CD14-positive monocyte (primary cell): ENCODE measurements around the gene ADGRG1. TPM values are rescaled to one million over a fixed set of nuclear protein-coding genes. Genes with fewer than 3 reads are reported as not detected.

Experiments
- DNase-seq, 3 donors: peaks; one replicate each; pipeline ENCODE4 v3.0.0-alpha.2; 2011 to 2022
- H2AFZ ChIP-seq: 2 replicates; pipeline ENCODE4 v1.6.0; 2012; ENCODE audit warnings: mild to moderate bottlenecking, low read depth, low read length, inconsistent platforms; ENCODE audit not compliant: insufficient read depth, poor library complexity, severe bottlenecking
- H3K27ac ChIP-seq, 2 donors: 1 replicate in 1 of 2; 2 replicates in 1 of 2; pipeline ENCODE4 v1.5.1; 2012 to 2013; ENCODE audit warnings: low read length in 2 of 2, control low read depth in 1 of 2, inconsistent platforms in 1 of 2, low read depth in 1 of 2, mild to moderate bottlenecking in 1 of 2
- H3K27me3 ChIP-seq, 2 donors: one replicate each; pipeline versions ENCODE4 v1.6.0 to v1.6.1; 2011 to 2013; ENCODE audit warnings: low read length in 2 of 2; ENCODE audit not compliant: control insufficient read depth in 2 of 2, insufficient read depth in 2 of 2
- H3K36me3 ChIP-seq, 2 donors: replicated peaks in 1 of 2; 1 replicate in 1 of 2; 2 replicates in 1 of 2; pipeline versions ENCODE4 v1.5.1 to v1.6.1; 2012 to 2013; ENCODE audit warnings: low read length in 2 of 2, control low read depth in 1 of 2, inconsistent platforms in 1 of 2, mild to moderate bottlenecking in 1 of 2; ENCODE audit not compliant: insufficient read depth in 2 of 2, control insufficient read depth in 1 of 2
- H3K4me1 ChIP-seq, 2 donors: 1 replicate in 1 of 2; 2 replicates in 1 of 2; pipeline versions ENCODE4 v1.5.1 to v1.6.1; 2012 to 2013; ENCODE audit warnings: low read length in 2 of 2, control low read depth in 1 of 2, inconsistent platforms in 1 of 2, mild to moderate bottlenecking in 1 of 2, moderate library complexity in 1 of 2; ENCODE audit not compliant: insufficient read depth in 2 of 2, control insufficient read depth in 1 of 2
- H3K4me2 ChIP-seq: replicated peaks from 2 replicates; pipeline ENCODE3; 2012; ENCODE audit warnings: low read length, moderate library complexity, mild to moderate bottlenecking; ENCODE audit not compliant: poor library complexity, severe bottlenecking; ENCODE audit errors: extremely low read depth
- H3K4me3 ChIP-seq, 3 experiments: fragments of 200-600 bp in 1 of 3; sonication (generic) in 1 of 3; replicated peaks in 1 of 3; 1 replicate in 2 of 3; 2 replicates in 1 of 3; pipeline ENCODE4 v1.5.1; 2011 to 2013; ENCODE audit warnings: low read length in 3 of 3, mild to moderate bottlenecking in 3 of 3, control low read depth in 2 of 3, low read depth in 2 of 3, inconsistent platforms in 1 of 3, moderate library complexity in 1 of 3
- H3K79me2 ChIP-seq: 2 replicates; pipeline ENCODE4 v1.6.0; 2012; ENCODE audit warnings: mild to moderate bottlenecking, control low read depth, inconsistent platforms, low read length, moderate library complexity; ENCODE audit not compliant: insufficient read depth
- H3K9ac ChIP-seq: 2 replicates; pipeline ENCODE4 v1.6.0; 2017; ENCODE audit warnings: low read length, mild to moderate bottlenecking; ENCODE audit not compliant: insufficient read depth, poor library complexity, severe bottlenecking
- H3K9me3 ChIP-seq, 2 donors: replicated peaks in 1 of 2; 1 replicate in 1 of 2; 2 replicates in 1 of 2; pipeline versions ENCODE4 v1.5.1 to v1.6.1; 2012 to 2013; ENCODE audit warnings: low read length in 2 of 2, control low read depth in 1 of 2; ENCODE audit not compliant: control insufficient read depth in 1 of 2, insufficient read depth in 1 of 2
- H4K20me1 ChIP-seq: 2 replicates; pipeline ENCODE4 v1.6.0; 2012; ENCODE audit warnings: mild to moderate bottlenecking, low read length, control low read depth, moderate library complexity; ENCODE audit not compliant: insufficient read depth
- H3K27ac Mint-ChIP-seq, 7 donors: one replicate each; pipeline ENCODE4 v1.8.0; 2020; ENCODE audit warnings: mild to moderate bottlenecking in 7 of 7, mixed read lengths in 7 of 7, moderate library complexity in 6 of 7, inconsistent platforms in 2 of 7
- H3K27me3 Mint-ChIP-seq, 3 donors: one replicate each; pipeline ENCODE4 v1.8.0; 2021 to 2022; ENCODE audit warnings: low read depth in 3 of 3, mild to moderate bottlenecking in 3 of 3, mixed read lengths in 3 of 3, moderate library complexity in 3 of 3, inconsistent platforms in 1 of 3
- H3K36me3 Mint-ChIP-seq, 2 donors: one replicate each; pipeline ENCODE4 v1.8.0; 2020; ENCODE audit warnings: mixed read lengths in 2 of 2, inconsistent platforms in 1 of 2, mild to moderate bottlenecking in 1 of 2
- H3K4me1 Mint-ChIP-seq: one replicate; pipeline ENCODE4 v1.8.0; 2020; ENCODE audit warnings: mild to moderate bottlenecking, mixed read lengths
- H3K4me3 Mint-ChIP-seq, 2 donors: one replicate each; pipeline ENCODE4 v1.8.0; 2020; ENCODE audit warnings: mild to moderate bottlenecking in 2 of 2, mixed read lengths in 2 of 2, moderate library complexity in 1 of 2
- H3K9me3 Mint-ChIP-seq, 7 donors: one replicate each; pipeline ENCODE4 v1.8.0; 2020 to 2022; ENCODE audit warnings: mixed read lengths in 7 of 7, mild to moderate bottlenecking in 6 of 7, moderate library complexity in 6 of 7, inconsistent platforms in 2 of 7
- WGBS: methylation state at CpG from one replicate; pipeline ENCODE4 v1.1.5; 2013; ENCODE audit warnings: missing lambda C conversion rate; ENCODE audit not compliant: insufficient coverage; 5-methylcytosine and 5-hydroxymethylcytosine counted together
- intact Hi-C, 2 donors: fragments of 100-400 bp; cut with micrococcal nuclease; formaldehyde crosslinking; loops; one replicate each; pipeline versions ENCODE4 v1.15.0 to v1.15.1; 2023
- polyA plus RNA-seq, 3 donors: library from polyadenylated mRNA; depleted of rRNA in 1 of 3; unstranded in 2 of 3; stranded (reverse) in 1 of 3; fragments of 300-500 nt in 2 of 3; fragments of >200 nt in 1 of 3; fragmentation: Illumina TruSeq in 2 of 3; gene quantifications; 1 replicate in 2 of 3; 2 replicates in 1 of 3; pipeline ENCODE4 v1.2.3, GENCODE V29; 2012 to 2021
- TF ChIP-seq, protein P1 (sequence below): fragments of 200-600 bp; IDR thresholded peaks from one replicate; pipeline ENCODE4 v1.8.0; 2022; ENCODE audit warnings: antibody characterized with exemption, mild to moderate bottlenecking

The ADGRG1 gene
- polyA plus RNA-seq, 3 donors, result 0.07 to 0.39 (median 0.08) TPM

DNA sequence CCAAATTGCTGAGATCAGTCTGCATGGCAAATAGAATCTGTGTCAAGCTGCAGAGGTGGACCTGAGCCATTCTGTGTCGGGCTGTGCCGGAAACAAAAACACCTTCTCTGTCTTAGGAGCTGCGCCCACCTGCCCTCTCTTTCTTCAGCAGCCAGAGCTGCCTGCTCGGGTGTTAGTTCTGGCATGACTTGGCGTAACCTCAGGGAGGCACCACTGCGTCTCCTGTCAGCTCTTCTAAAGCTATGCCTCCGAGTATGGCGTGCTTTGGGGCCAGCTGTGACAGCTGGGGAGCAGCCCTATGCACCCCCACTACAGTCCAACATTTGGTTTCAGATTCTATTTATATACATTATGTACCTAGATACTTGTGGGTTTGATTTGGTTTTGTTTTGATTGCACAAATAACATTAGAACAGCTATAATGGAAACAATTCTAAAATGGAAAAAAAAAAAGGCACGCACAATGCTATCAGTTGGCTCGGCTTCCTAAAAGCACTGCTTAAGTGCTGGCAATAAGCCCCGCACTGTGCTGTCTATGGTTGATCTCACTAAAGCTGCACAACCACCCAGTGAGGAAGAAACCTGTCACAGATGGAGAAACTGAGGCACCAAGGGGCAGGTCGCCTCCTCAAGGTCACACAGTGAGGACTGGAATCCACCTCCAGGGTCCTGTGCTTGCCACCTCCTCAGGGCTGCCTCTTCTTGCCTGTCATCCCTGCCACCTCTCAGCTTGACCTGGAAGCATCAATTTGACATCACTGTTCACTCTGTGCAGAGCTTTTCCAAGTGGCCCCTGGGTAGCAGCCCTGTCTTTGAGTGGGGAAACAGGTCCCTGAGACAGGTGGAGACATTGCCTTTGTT lies 18.7 kb upstream of the ADGRG1 start:
- DNase-seq, result peak in 1 of 3 donors; percentile 0
- H2AFZ ChIP-seq, result no peak overlapping the region
- H3K27me3 Mint-ChIP-seq, result peaks cover 6 to 21% (median 7%) of the 10 kb centered on the region in 3 donors
- no peaks in the 10 kb centered on the region for H3K9me3 ChIP-seq
- TF ChIP-seq, protein P1, sequence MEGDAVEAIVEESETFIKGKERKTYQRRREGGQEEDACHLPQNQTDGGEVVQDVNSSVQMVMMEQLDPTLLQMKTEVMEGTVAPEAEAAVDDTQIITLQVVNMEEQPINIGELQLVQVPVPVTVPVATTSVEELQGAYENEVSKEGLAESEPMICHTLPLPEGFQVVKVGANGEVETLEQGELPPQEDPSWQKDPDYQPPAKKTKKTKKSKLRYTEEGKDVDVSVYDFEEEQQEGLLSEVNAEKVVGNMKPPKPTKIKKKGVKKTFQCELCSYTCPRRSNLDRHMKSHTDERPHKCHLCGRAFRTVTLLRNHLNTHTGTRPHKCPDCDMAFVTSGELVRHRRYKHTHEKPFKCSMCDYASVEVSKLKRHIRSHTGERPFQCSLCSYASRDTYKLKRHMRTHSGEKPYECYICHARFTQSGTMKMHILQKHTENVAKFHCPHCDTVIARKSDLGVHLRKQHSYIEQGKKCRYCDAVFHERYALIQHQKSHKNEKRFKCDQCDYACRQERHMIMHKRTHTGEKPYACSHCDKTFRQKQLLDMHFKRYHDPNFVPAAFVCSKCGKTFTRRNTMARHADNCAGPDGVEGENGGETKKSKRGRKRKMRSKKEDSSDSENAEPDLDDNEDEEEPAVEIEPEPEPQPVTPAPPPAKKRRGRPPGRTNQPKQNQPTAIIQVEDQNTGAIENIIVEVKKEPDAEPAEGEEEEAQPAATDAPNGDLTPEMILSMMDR, result no peak
- no peaks in the 10 kb centered on the region for H3K4me1 ChIP-seq
- H3K36me3 Mint-ChIP-seq, result no peaks in the 10 kb centered on the region
- no peak overlapping the region for H3K4me2 ChIP-seq
- H3K4me3 Mint-ChIP-seq, result no peak overlapping the region
- no peaks in the 10 kb centered on the region for H4K20me1 ChIP-seq
- peaks cover 0 to 1% (median 0%) of the 10 kb centered on the region in 7 donors for H3K9me3 Mint-ChIP-seq
- H3K79me2 ChIP-seq, result no peaks in the 10 kb centered on the region
- intact Hi-C loops, result no loop called here
- H3K4me1 Mint-ChIP-seq, result no peaks in the 10 kb centered on the region
- no peak overlapping the region for H3K27ac ChIP-seq
- no peak overlapping the region for H3K4me3 ChIP-seq
- H3K9ac ChIP-seq, result no peak overlapping the region
- peaks cover 0 to 3% of the 10 kb centered on the region in 2 donors for H3K27me3 ChIP-seq
- WGBS, result 59% methylated on average over 8 of the region's 12 CpGs
- no peak overlapping the region for H3K27ac Mint-ChIP-seq
- H3K36me3 ChIP-seq, result no peaks in the 10 kb centered on the region

DNA sequence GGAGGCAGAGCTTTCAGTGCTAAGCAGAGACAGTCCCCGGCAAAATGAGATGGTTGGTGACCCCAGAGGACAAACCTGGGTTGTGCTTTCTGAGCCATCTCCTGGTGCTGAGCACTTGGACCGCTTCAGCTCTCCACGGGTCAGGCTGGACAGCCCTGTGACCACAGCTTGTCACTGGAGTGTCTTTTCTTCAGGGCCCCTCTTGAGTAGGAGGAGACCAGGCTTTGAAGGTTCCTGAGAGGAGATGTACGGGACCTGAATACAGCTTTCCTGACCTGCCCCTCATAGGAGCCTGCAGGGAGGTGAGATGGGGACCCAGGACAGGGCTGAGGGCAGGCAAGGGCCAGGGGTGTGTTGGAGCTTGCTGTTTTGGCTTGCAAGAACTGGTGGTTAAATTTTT lies 17.8 kb upstream of the ADGRG1 start:
- H3K79me2 ChIP-seq, result no peaks in the 10 kb centered on the region
- DNase-seq, result peak in 1 of 3 donors; percentile 1
- Mint-ChIP-seq H3K36me3 (no peaks in the 10 kb centered on the region), H3K27me3 (peaks cover 5 to 18% (median 5%) of the 10 kb centered on the region in 3 donors), H3K4me3 (no peak overlapping the region), H3K4me1 (no peaks in the 10 kb centered on the region), H3K27ac (no peak overlapping the region), H3K9me3 (peaks cover 0 to 1% (median 0%) of the 10 kb centered on the region in 7 donors)
- no peak overlapping the region for H3K4me3 ChIP-seq
- H3K9ac ChIP-seq, result no peak overlapping the region
- intact Hi-C loops, result no loop called here
- H3K36me3 ChIP-seq, result no peaks in the 10 kb centered on the region
- H3K27me3 ChIP-seq, result peaks cover 0 to 3% of the 10 kb centered on the region in 2 donors
- H4K20me1 ChIP-seq, result no peaks in the 10 kb centered on the region
- H3K4me2 ChIP-seq, result no peak overlapping the region
- whole genome bisulfite sequencing, result 91% methylated on average over 4 of the region's 4 CpGs
- no peak overlapping the region for H2AFZ ChIP-seq
- no peaks in the 10 kb centered on the region for H3K4me1 ChIP-seq
- no peak overlapping the region for H3K27ac ChIP-seq
- no peaks in the 10 kb centered on the region for H3K9me3 ChIP-seq
- TF ChIP-seq, protein P1, result no peak
